HG02588 (cell line): Measurements from ENCODE around the gene RBM47.

ENCODE experiments used
- ATAC-seq: cut with Tn5 transposase; IDR thresholded peaks from one replicate; pipeline ENCODE4 v1.9.1; 2021; ENCODE audit warnings: mild to moderate bottlenecking, moderate library complexity; ENCODE audit not compliant: unreplicated experiment

RBM47 gene

DNA sequence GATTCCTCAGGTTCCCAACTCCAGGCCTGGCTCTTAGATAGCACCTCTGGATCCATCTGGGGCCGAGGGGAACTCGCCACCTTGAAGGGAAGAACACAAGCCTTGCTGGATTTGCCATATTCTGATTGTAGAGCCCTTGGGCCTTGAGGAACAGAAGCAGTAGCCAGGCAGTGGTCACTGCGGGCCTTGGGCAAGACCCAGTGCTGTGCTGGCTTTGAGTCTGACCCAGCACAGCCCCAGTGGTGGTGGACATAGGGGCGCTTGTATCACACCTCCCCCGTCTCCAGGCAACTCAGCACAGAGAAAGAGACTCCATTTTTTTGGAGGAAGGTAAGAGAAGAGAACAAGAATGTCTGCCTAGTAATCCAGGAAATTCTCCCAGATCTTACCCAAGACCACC, 249.0 kb downstream of the RBM47 start:
- no peak for ATAC-seq

DNA sequence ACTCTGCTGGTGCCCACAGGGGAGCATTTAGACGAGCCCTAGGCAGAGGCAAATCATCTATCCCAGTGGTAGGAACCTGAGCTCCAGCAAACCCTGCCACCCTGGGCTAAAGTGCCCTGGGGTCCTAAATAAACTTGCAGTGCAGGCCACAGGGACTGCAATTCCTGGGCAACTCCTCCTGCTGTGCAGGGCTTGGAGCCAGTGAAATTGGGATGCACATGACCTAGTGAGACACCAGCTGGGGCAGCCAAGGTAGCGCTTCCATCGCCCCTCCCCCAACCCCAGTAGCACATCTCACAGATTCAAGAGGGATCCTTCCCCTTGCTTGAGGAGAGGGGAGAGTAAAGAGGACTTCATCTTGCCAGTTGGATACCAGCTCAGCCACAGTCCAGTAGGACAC, 250.4 kb downstream of the RBM47 start:
- no peak for ATAC-seq

GRCh38 chr4:40378619-40379018, 251.0 kb downstream of the RBM47 start:
- no peak for ATAC-seq

DNA sequence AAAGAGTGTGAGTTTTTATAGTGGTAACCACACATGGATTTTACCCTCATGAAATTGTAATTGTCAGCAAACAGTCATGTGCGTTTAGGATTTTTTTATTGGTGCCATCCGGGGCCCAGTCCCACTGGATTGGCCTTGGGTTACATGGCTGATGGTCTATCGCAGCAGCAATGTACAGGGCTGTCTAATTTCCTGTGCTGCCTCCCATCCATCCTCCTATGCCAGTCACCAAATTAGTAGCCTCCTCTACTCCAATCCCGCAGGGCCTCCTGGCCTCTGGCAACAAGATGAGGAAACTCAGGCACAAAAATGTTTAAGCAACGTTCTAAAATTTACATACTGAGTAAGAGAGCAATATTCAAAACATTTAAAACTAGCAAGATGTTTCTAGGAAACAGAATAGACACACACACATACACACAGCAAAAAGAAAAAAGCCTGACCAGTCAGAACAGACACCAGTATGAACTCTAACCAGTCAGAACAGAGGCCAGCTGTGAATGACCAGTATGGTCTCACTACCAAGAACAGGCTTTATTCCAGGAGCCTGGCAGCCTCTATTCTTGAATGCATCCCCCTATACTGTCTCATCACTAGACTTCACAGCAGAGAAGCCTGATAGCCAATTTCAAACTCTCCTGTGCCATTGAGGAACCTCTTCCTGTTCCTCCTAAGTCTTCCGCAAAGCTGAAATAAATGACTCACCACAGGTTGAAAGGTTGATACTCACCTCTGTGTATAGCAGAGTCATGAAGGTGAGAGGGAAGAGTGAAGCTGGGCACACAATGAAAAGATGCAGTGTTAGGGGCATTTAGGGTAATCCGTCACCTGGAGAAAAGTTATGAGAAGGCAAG, 251.9 kb downstream of the RBM47 start:
- no peak for ATAC-seq

GRCh38 chr4:40375620-40376019, 254.0 kb downstream of the RBM47 start:
- no peak for ATAC-seq

DNA sequence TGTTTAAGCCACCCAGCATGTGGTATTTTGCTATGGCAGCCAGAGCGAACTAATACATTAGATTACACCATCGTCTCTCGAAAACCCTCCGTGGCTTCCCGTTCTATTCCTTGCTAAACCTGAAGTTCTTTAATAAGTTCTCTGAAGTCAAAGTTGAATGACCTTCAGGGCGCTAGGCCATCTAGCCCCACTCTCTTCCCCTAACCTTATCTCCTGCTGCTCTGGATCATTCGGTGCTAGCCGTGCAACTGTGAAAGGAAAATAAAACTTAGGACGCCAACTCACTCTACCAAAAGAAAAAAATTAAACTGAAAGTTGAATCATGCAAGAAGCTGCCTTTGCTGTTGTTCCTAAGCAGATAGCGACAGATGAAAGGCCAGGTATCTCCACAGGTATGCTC, 254.6 kb downstream of the RBM47 start:
- no peak for ATAC-seq

GRCh38 chr4:40373636-40374035, 256.0 kb downstream of the RBM47 start:
- no peak for ATAC-seq
